Measurements from ENCODE around the gene MAGEB2.
"Not testable (repeated sequence)": the region's sequence is repeated elsewhere in the genome, so short reads cannot be mapped to it uniquely, and the experiment has no call there.

The MAGEB2 gene, protein sequence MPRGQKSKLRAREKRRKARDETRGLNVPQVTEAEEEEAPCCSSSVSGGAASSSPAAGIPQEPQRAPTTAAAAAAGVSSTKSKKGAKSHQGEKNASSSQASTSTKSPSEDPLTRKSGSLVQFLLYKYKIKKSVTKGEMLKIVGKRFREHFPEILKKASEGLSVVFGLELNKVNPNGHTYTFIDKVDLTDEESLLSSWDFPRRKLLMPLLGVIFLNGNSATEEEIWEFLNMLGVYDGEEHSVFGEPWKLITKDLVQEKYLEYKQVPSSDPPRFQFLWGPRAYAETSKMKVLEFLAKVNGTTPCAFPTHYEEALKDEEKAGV

DNA sequence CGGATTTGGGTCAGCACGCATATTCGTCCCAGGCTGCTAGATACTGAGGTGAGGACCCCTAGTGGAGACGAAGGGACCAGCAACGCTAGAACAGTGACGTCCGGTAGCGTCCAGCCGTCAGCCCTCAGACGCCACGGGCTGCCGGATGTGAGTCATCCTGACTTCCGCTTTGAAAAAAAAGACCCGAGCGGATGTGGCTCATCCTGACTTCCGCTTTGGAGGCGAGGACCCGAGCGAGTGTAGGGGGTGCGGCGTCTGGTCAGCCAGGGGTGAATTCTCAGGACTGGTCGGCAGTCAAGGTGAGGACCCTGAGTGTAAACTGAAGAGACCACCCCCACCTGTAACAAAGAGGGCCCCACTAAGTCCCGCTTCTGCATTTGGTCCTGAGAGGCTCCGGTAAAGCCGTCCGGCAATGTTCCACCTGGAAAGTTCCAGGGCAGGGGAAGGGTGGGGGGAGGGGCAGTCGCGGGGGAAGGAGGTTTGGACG is at the start of gene MAGEB2:
TSS of gene MAGEB2 (plus strand) at position 207 of the 487 bp plus-strand sequence. CDS start 3,018 bp downstream, outside the sequence.
- DNase-seq = no peak

DNA sequence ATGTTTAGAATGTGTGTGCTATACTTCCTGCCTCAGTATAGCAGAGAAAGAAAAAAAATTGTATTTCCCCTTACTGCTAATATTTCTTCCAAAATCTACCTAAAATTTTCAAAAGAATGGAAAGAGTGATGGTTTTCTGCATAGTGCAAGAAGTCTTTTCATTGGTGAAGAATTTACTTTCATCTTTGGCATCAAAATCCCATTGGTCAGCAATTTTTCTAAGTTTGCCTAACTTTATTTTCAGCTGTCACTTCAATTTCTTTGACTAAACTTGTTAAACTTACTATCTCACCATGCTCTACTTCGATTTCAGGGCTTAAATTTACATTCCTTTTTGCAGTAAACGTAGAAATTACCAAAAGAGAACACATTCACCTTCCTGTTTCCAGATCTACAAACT is 44.5 kb upstream of the MAGEB2 start:
- no peak for DNase-seq

DNA sequence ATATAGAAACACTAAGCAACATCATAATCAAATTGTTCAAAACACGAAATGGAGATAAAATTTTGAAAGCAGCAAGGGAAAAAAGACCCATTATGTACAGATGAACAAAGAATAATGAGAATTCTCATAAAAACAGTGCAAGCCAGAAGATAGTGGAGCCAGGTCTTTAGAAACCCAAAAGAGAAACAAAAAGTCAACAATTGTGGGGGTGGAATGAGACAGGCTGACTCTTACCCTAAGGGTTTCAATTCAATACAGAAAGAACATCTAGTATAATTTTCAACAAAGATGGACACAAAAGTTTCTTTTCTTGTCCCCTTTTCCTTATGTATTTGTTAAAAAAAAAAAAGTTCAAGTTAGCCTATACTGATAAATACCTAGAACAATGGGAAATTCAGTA is 34.0 kb upstream of the MAGEB2 start:
- no peak for DNase-seq

DNA sequence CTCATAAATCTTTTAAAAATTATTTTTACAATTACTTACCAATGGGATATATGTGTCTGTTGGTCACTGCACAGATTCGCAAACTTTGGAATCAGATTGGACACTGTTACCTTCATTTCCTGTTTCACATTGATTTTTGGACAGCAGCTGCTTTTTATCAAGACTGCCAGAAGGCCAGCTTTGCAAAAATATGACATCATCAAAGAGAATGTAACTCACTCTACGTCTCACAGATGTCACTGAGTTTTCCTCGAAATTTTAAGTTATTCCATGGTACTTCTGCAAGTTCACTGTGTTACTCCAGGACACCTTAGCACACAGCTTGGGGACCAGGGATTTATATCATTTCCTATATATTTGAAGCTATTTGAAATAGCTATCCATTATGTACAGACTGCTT is 31.8 kb upstream of the MAGEB2 start:
- DNase-seq = no peak

DNA sequence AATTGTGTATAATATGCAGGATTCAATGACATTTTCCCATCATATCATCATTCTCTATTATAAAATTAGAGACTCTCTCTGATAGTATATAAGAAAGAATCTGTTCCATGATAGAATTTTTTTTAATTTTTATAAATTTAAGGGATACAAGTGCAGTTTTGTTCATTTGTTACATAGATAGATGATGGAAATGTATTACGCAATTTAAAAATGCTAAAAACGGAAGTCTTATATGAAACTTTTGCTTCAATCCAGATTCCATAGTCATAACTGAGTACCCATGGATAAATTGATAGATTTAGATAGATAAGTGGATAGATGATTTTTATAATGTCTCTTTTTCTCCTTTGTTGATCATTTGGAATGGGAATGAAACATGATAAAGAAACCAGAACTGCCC is 24.9 kb upstream of the MAGEB2 start:
- DNase-seq = no peak

DNA sequence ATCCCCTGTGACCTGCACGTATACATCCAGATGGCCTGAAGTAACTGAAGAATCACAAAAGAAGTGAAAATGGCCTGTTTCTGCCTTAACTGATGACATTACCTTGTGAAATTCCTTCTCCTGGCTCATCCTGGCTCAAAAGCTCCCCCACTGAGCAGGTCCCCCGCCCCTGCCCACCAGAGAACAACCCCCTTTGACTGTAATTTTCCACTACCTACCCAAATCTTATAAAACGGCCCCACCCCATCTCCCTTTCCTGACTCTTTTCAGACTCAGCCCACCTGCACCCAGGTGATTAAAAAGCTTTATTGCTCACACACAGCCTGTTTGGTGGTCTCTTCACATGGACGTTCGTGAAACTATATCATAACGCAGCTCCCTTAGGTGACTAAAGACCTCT is 21.5 kb upstream of the MAGEB2 start:
- DNase-seq = not testable (repeated sequence)

DNA sequence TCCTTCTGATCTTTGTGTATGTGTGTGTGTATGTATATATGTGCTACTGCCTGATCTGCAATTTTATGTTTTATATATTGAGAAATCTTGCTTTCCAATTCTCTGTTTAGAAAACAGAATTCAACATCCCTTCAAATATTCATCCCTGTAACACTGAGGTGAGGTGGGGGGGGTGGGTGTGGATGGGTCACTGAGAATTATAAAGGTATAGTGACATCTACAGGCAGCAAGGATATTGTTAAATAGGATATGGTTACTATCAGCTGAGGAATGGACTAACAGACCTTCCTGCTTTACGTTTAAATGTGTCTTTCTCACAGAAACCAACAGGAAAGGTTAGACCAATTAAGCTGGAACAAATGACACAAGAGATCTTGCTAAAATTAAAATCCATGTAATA is 19.0 kb upstream of the MAGEB2 start:
- DNase-seq = no peak

DNA sequence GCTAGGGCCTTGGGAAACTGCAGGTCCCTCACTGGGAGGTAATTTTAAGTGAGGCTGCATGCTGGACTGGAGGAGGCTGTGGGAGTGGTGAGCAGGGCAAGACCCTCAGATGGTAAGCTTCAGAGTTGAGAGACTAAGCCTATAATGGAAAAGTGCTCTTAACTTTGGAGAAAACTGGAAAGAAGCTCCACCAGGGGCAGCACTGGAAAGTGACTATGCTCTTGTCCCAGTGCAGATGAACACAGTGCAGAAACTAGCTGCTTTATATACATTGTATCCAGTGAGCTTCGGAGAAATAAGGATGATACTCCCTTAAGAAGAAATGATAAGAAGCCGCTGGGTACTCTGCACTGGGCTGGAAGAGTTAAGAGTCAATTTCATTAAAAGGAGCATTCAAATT is 3.2 kb upstream of the MAGEB2 start:
- DNase-seq = no peak

DNA sequence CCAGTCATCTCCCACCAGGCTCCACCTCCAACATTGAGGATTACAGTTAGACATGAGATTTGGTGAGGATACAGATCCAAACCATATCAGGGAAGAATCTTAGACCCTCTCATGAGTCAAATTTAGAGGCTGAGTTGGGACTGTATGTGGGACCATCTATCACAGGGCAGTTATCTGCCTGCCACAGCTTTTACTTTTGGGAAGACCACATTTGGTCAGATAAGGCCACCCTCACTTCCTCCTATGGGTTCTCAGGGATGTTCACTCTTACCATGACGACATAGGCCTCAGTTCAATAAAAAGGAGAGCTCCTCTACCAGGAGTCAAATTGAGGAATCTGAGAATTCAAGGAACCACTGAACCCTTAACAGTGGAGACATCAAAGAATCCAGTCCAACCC is 2.1 kb downstream of the MAGEB2 start:
- no peak for DNase-seq

DNA sequence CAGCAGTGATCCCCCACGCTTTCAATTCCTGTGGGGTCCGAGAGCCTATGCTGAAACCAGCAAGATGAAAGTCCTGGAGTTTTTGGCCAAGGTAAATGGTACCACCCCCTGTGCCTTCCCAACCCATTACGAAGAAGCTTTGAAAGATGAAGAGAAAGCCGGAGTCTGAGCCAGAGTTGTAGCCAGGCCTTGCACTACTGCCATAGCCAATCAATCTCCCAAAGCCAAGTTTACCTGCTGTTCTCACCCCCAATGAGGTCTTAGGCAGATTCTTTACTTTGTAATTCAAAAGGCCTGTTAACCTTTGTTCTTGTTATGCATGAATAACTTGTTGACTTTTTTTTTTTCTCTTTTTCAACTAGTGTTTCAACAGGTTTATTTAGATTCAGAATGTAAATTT is 4.0 kb downstream of the MAGEB2 start:
- DNase-seq = no peak

DNA sequence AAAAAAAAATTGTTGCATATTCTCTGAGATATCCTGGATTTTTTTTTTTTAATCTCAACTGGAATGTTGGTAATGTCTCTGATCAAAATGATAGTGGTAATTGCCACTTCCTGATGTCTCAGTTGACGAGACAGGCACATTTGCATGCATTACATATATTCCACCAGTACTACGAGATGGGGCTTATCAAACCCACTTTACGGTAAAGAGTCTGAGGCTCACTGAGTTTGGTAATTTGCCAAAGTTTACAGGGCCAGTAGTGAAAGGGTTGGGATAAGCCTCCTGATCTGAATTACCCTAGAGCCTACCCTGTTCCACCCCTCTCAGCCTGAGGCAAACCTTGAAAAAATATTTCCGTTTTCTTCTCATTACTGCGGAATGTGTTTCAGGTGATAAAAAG is 5.3 kb downstream of the MAGEB2 start:
- no peak for DNase-seq

DNA sequence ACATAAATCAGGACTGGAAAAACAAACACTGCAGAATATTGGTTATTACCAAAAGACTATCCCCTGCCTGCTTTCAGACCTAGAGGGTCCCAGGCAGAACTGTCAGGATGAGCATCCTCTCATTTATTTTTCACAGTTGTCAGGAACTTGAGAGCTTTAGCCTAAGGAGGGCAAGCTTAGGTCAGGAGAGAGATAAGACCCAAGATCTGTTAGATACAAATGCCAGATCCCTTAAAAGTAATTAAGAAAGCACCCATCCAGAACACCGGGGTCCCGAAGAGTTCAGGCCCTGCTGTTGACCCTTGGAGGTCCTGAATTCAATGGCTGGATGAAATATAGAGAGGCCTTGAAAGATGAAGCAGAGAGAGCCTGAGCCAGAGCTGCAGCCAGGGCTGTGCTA is 9.2 kb downstream of the MAGEB2 start:
- DNase-seq = no peak

DNA sequence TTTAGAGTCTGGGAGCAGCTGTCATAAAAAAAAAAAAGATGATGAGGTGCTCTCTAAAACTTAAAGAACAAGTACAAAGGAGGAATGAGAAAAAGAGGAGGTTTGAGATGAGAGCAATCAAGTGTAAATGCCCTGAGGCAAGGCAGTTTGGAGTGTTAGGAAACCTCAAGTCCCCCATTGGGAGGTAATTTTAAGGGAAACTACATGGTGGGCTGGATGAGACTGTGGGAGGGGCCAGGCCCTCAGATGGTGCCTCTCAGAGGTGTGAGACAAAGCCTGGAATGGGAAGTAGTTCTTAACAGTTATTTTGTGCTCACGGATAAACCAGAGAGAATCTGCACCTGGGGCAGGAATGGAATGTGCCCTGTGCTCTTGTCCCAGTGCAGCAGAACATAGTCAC is 13.2 kb downstream of the MAGEB2 start:
- DNase-seq = no peak

DNA sequence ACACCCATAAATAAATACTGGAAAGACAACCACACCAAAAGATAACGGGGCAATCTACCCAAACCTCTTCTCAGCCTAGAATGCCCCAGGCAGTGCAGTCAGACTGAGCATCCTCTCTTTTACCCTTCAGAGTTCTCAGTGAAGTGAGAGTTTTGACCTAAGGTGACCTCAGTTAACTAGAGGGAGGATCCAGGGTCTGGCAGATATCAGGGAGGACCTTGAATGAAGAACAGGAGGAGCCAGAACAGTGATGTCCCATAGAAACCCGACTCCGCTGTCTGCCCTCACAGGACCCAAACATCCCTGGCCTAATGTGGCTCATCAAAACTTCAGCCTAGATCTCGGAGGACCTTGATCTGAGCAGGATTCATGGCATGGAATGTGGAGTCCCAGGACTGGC is 15.0 kb downstream of the MAGEB2 start, which contains the start of gene MAGEB3:
TSS of gene MAGEB3 (plus strand) at position 263 of the 400 bp plus-strand sequence. CDS start 5,268 bp downstream, outside the sequence.
- no peak for DNase-seq

DNA sequence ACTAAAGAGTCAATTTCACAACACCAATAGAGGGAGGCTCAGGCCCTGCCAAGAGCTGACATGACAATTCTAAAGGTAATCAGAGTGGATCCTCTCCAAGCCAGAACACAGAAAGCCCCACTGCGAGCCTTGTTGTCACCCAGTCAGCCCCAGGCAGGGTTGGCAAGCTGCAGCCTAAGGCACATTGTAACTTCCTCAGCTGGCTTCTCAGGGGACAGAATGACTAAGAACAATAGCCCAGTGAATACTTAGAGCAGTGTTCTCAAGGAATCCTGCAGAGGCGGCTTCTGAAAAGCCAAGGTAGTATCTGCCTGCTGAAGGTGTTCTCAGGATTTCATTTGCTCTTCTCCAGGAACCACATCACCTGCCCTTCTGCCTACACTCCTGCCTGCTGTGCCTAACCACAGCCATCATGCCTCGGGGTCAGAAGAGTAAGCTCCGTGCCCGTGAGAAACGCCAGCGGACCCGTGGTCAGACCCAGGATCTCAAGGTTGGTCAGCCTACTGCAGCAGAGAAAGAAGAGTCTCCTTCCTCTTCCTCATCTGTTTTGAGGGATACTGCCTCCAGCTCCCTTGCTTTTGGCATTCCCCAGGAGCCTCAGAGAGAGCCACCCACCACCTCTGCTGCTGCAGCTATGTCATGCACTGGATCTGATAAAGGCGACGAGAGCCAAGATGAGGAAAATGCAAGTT is 26.5 kb downstream of the MAGEB2 start, which contains the start of gene MAGEB4:
TSS of gene MAGEB4 (plus strand) at position 277 of the 692 bp plus-strand sequence. CDS start at position 413, 136 bp downstream.
- DNase-seq = no peak

DNA sequence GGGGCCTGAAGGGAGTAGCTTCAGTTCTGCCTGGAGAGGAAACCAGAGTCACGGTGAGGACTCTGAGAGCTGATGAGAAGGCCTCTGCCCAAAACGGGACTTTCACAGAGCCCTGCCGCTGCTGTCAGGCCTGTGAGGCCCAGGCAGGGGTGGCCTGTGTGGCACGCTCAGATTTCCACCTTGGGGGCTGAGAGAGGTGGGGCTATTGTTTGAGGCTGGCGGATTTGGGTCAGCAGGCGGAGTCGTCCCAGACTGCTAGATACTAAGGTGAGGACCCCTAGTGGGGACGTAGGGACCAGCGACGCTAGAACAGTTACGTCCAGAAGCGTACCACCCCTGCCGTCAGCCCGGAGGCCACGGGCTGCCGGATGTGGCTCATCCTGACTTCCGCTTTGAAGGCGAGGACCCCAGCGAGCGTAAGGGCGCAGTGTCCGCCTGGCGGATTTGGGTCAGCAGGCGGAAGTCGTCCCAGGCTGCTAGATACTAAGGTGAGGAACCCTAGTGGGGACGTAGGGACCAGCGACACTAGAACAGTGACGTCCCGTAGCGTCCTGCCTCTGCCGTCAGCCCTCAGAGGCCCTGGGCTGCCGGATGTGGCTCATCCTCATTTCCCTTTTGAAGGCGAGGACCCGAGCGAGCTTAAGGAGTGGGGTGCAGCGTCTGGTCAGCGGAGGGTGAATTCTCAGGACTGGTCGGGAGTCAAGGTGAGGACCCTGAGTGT is 31.6 kb downstream of the MAGEB2 start, which contains the start of gene MAGEB1:
TSS of gene MAGEB1 (plus strand) at position 378 of the 721 bp plus-strand sequence. CDS start 3,348 bp downstream, outside the sequence.
- no peak for DNase-seq

DNA sequence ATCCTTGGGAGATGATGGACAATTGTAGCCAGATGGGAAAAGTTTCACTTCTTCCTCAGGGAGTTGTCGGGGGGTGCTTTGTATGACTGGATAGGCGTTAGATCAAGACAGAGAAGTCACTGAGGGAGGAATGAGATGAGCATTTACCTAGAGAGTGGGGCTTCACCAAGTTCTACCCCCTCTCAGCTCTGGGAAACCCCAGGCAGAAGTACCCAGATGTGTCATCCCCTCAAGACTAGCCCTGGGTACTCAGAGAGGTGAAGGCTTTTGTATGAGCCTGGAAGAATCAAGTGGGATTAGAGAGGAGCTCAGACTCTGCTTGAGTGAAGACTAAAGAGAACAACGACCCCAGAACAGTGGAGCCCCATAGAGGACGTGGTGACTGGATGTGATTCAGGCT is 33.5 kb downstream of the MAGEB2 start:
- no peak for DNase-seq

DNA sequence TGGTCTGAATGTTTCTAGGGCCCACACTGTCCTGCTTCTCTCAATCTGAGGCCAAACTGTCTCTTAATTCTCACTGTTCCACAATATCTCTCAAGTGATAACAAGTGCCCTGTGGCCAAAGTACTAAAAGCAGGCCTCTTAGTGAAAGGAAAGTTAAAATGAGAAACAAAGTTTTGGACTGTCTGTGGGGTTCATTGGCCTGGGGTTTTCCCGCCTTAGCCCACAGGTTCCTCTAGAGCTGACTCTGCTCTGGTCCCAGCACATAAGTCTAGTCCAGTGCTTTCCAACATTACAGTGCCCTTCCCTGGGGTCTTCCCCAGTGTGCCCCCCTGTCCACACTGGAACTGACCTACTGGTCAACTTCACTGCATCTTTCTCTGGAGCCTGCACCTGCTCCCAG is 37.9 kb downstream of the MAGEB2 start:
- DNase-seq = no peak

DNA sequence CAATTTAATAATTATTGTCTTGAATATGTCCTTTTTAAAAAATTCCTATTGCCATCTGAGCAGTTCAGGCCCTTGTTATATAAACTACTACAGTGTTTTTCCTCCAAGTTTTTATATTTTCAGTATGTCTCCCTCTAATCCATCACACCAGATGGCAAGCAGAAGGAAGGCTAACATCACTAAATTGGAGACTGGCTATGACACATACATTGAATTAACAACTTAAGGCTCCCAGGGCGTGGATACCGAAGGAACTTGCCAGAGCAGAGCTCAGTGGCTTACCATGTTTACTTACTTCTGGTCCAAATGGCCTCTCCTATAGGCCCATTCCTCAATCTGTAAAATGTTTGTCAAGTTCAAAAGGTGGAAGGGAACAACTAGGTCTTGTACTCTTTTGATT is 44.6 kb downstream of the MAGEB2 start:
- DNase-seq = no peak

DNA sequence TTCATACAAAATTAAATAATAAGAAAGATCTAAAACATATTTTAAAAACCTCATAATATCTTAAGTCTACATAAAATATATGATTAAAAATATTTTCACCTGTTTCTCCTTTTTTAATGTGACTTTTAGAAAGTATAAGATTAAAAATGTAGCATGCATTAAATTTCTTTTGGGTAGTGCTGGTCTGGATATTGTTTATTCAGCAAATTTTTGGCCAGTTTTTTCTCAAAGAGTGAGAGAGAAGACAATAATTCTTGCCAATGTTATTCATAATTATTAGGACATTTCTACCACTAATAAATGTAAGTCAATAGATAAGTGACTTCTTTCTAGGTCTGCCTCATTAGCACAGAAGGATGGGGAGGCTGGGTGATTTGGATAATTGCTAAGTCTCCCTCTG is 45.6 kb downstream of the MAGEB2 start:
- DNase-seq = no peak

DNA sequence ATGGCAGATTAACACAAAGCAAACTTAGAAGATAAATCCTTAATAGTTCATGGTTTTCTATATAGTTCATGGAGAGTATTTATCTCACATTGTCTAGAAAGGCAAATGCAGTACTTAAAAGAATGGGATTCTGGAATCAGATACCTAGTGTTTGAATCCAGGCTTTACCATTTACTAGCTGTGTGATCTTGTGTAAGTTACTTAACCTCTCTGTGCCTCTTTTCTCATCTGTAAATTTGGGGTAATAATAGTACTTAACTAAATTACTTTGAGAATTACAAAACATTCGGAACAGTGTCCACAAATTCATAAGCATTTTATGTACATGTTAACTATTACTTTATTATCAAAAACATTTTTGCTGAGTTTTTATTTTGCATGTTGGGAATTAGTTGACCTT is 47.4 kb downstream of the MAGEB2 start:
- no peak for DNase-seq

Measured in NCI-H2081 treated with DMSO at 0.1 percent for 48 hours (cell line).